KMS-11 (cell line): ENCODE results near the gene DGKB.

Source experiments
- H2AFZ ChIP-seq: fragments of 200-600 bp; sonication (generic); 2 replicates; pipeline ENCODE4 v1.6.1; 2016; ENCODE audit warnings: antibody characterized with exemption, mixed run types, low read depth
- H3K27ac ChIP-seq: fragments of 200-600 bp; sonication (generic); 2 replicates; pipeline ENCODE4 v1.6.1; 2016; ENCODE audit warnings: mild to moderate bottlenecking, mixed run types
- H3K27me3 ChIP-seq: fragments of 200-600 bp; sonication (generic); 2 replicates; pipeline ENCODE4 v1.6.1; 2017; ENCODE audit warnings: mild to moderate bottlenecking, low read depth, mixed run types, moderate library complexity; ENCODE audit not compliant: insufficient read depth
- H3K36me3 ChIP-seq: fragments of 200-600 bp; sonication (generic); 2 replicates; pipeline ENCODE4 v1.6.1; 2017; ENCODE audit warnings: mild to moderate bottlenecking, mixed run types; ENCODE audit not compliant: insufficient read depth
- H3K4me1 ChIP-seq: fragments of 200-600 bp; sonication (generic); 2 replicates; pipeline ENCODE4 v1.6.1; 2016; ENCODE audit warnings: mild to moderate bottlenecking, low read depth, mixed run types; ENCODE audit not compliant: poor library complexity, severe bottlenecking
- H3K4me2 ChIP-seq: fragments of 200-600 bp; sonication (generic); 2 replicates; pipeline ENCODE4 v1.7.0; 2016; ENCODE audit warnings: mild to moderate bottlenecking, mixed run types
- H3K4me3 ChIP-seq: fragments of 200-600 bp; sonication (generic); IDR thresholded peaks from 2 replicates; pipeline ENCODE4 v1.6.1; 2017; ENCODE audit warnings: low read depth, low read length, mixed read lengths; ENCODE audit not compliant: insufficient read depth
- H3K79me2 ChIP-seq: fragments of 200-600 bp; sonication (generic); 2 replicates; pipeline ENCODE4 v1.6.1; 2016; ENCODE audit warnings: low read depth, mixed run types; ENCODE audit not compliant: insufficient read depth
- H3K9ac ChIP-seq: fragments of 200-600 bp; sonication (generic); 2 replicates; pipeline ENCODE4 v1.6.1; 2016; ENCODE audit warnings: mild to moderate bottlenecking, mixed run types
- H4K20me1 ChIP-seq: fragments of 200-600 bp; sonication (generic); 2 replicates; pipeline ENCODE4 v1.6.1; 2016; ENCODE audit warnings: mild to moderate bottlenecking, mixed run types; ENCODE audit not compliant: insufficient read depth
- CTCF ChIP-seq: fragments of 200-600 bp; sonication (generic); conservative IDR thresholded peaks from 2 replicates; pipeline ENCODE4 v1.6.1; 2017; ENCODE audit warnings: low read depth, mild to moderate bottlenecking, antibody characterized with exemption, low read length, moderate library complexity, mixed read lengths

DGKB gene

DNA sequence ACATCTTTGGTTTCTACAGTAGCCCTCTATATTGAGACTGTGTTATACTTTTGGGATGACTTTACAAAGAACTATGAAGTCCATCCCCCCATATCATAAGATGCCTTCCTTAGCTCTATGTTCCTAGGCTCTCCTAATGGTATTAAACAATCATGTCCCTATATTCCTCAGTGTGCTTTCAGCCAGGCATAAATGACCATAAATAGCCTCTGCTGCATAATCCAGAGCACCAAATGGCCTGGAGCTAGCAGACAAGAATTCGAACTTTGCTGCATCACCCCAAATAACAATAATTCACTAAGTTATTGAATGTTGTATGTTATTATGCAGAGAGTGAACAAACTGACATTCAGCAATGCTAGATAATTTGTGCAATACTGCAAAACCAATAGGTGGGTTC is 405.2 kb downstream of the DGKB start:
- H3K79me2 ChIP-seq, result no peaks in the 10 kb centered on the region
- no peak overlapping the region for H3K4me3 ChIP-seq
- no peak overlapping the region for H3K4me2 ChIP-seq
- no peak overlapping the region for H3K27ac ChIP-seq
- no peaks in the 10 kb centered on the region for H3K27me3 ChIP-seq
- H4K20me1 ChIP-seq, result no peaks in the 10 kb centered on the region
- no peaks in the 10 kb centered on the region for H3K36me3 ChIP-seq
- no peaks in the 10 kb centered on the region for H3K4me1 ChIP-seq
- no peak overlapping the region for H3K9ac ChIP-seq
- no peak for TF ChIP-seq CTCF
- no peak overlapping the region for H2AFZ ChIP-seq

GRCh38 chr7:14495633-14496032 is 406.9 kb downstream of the DGKB start:
- H3K36me3 ChIP-seq, result no peaks in the 10 kb centered on the region
- H3K9ac ChIP-seq, result no peak overlapping the region
- no peak for TF ChIP-seq CTCF
- no peaks in the 10 kb centered on the region for H3K79me2 ChIP-seq
- H3K4me1 ChIP-seq, result no peaks in the 10 kb centered on the region
- no peak overlapping the region for H2AFZ ChIP-seq
- H3K4me3 ChIP-seq, result no peak overlapping the region
- no peaks in the 10 kb centered on the region for H3K27me3 ChIP-seq
- no peak overlapping the region for H3K4me2 ChIP-seq
- no peaks in the 10 kb centered on the region for H4K20me1 ChIP-seq
- no peak overlapping the region for H3K27ac ChIP-seq

- Histone ChIP-seq H3K4me2 (no peak overlapping the region), H2AFZ (no peak overlapping the region), H3K27ac (no peak overlapping the region), H3K4me3 (no peak overlapping the region), H3K79me2 (no peaks in the 10 kb centered on the region), H3K36me3 (no peaks in the 10 kb centered on the region), H3K9ac (no peak overlapping the region), H3K27me3 (no peaks in the 10 kb centered on the region), H4K20me1 (no peaks in the 10 kb centered on the region), H3K4me1 (no peaks in the 10 kb centered on the region)
- TF ChIP-seq CTCF, result no peak
Measured at GRCh38 chr7:14487701-14488395, 414.7 kb downstream of the DGKB start.

DNA sequence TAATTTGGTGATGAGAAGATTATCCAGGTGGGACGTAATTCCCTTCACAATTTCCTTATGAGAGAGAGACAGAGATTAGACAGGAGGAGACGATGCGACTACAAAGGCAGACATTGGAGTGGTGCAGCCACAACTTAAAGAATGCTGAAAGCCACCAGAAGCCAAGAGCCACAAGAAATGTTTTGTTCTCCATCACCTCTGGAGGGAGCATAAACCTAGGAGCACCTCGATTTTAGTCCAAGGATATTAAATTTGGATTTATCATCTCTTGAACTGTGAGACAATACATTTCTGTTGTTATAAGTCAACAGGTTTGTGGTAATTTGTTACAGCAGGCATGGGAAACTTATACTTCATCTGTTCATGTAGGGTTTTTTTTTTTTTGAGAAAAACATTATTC is 418.9 kb downstream of the DGKB start:
- no peak overlapping the region for H3K4me3 ChIP-seq
- no peak overlapping the region for H2AFZ ChIP-seq
- H3K79me2 ChIP-seq, result no peaks in the 10 kb centered on the region
- no peak overlapping the region for H3K4me2 ChIP-seq
- no peaks in the 10 kb centered on the region for H3K4me1 ChIP-seq
- no peaks in the 10 kb centered on the region for H3K27me3 ChIP-seq
- no peak overlapping the region for H3K27ac ChIP-seq
- no peak for TF ChIP-seq CTCF
- no peak overlapping the region for H3K9ac ChIP-seq
- H4K20me1 ChIP-seq, result no peaks in the 10 kb centered on the region
- H3K36me3 ChIP-seq, result no peaks in the 10 kb centered on the region
